DND-41 (cell line): ENCODE data around the gene KAT6B.

Experiments
- ATAC-seq: fragments of 200-7000 bp; cut with Tn5 transposase; 3 replicates; pipeline ENCODE4 v1.9.1; 2021; ENCODE audit warnings: low read depth; ENCODE audit not compliant: insufficient read depth
- DNase-seq: peaks from one replicate; pipeline ENCODE4 v3.0.0-alpha.2; 2020
- H2AFZ ChIP-seq: 2 replicates; pipeline ENCODE4 v1.6.0; 2012; ENCODE audit warnings: low read depth, low read length
- H3K27ac ChIP-seq: 2 replicates; pipeline ENCODE4 v1.5.1; 2012; ENCODE audit warnings: low read length, inconsistent platforms
- H3K27me3 ChIP-seq: fragments of 200-600 bp; sonication (generic); 2 replicates; pipeline ENCODE4 v1.6.0; 2012; ENCODE audit warnings: low read length, mild to moderate bottlenecking, inconsistent platforms; ENCODE audit not compliant: insufficient read depth, poor library complexity
- H3K36me3 ChIP-seq: 2 replicates; pipeline ENCODE4 v1.5.1; 2012; ENCODE audit warnings: low read length, inconsistent platforms; ENCODE audit not compliant: insufficient read depth
- H3K4me1 ChIP-seq: 2 replicates; pipeline ENCODE4 v1.5.1; 2012; ENCODE audit warnings: mild to moderate bottlenecking, low read length; ENCODE audit not compliant: insufficient read depth
- H3K4me2 ChIP-seq: 2 replicates; pipeline ENCODE4 v1.6.0; 2012; ENCODE audit warnings: mild to moderate bottlenecking, moderate library complexity, low read length, inconsistent platforms; ENCODE audit not compliant: insufficient read depth
- H3K4me3 ChIP-seq, 2 experiments: fragments of 200-600 bp in 1 of 2; shearing (Covaris generic) in 1 of 2; 2 replicates each; pipeline ENCODE4 v1.5.1; 2012 to 2016; ENCODE audit warnings: inconsistent platforms in 2 of 2, low read length in 2 of 2, mild to moderate bottlenecking in 2 of 2, low read depth in 1 of 2, moderate library complexity in 1 of 2
- H3K79me2 ChIP-seq: 2 replicates; pipeline ENCODE4 v1.6.0; 2012; ENCODE audit warnings: low read length, inconsistent platforms; ENCODE audit not compliant: insufficient read depth
- H3K9ac ChIP-seq: 2 replicates; pipeline ENCODE4 v1.6.0; 2012; ENCODE audit warnings: low read depth, mild to moderate bottlenecking, inconsistent platforms, low read length, moderate library complexity
- H3K9me3 ChIP-seq: 2 replicates; pipeline ENCODE4 v1.5.1; 2012; ENCODE audit warnings: low read length, moderate library complexity, mild to moderate bottlenecking, inconsistent platforms; ENCODE audit not compliant: insufficient read depth, severe bottlenecking
- H4K20me1 ChIP-seq: 2 replicates; pipeline ENCODE4 v1.6.0; 2012; ENCODE audit warnings: low read length; ENCODE audit not compliant: insufficient read depth
- EZH2 ChIP-seq: IDR thresholded peaks from 3 replicates; pipeline ENCODE4 v1.6.1; 2012; ENCODE audit warnings: borderline replicate concordance, low read depth, mild to moderate bottlenecking, moderate library complexity, low read length, inconsistent platforms; ENCODE audit not compliant: severe bottlenecking
- TF ChIP-seq, protein P1 (sequence below): IDR thresholded peaks from 2 replicates; pipeline ENCODE4 v1.5.1; 2012; ENCODE audit warnings: borderline replicate concordance, low read length, moderate library complexity, mild to moderate bottlenecking; ENCODE audit not compliant: poor library complexity, severe bottlenecking; ENCODE audit errors: extremely low read depth

The KAT6B gene

DNA sequence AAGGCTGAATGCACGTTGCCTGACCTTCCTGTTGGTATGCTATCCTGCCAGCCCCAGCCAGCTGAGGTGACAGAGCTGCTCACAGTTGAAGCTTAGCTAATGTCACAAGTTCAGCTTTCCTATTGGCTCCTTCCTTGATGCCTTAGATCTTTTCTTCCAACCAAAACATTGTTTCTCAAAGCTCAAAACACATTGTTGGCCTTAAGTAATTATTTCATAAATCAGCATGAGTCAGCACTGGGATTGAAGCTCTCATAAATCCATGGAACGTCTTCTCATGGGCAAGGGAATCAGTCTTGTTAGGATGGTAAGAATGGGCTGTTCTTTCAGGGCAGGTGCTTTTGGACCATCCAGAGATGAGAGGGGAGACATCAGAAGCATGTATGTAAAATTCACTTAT is 157.0 kb downstream of the KAT6B start:
- Histone ChIP-seq H2AFZ (no peak overlapping the region), H3K4me3 (no peak overlapping the region), H3K36me3 (peaks cover 19% of the 10 kb centered on the region; the same call in 1 of the 2 replicates), H4K20me1 (no peaks in the 10 kb centered on the region), H3K4me1 (no peaks in the 10 kb centered on the region), H3K4me2 (no peak overlapping the region), H3K27ac (no peak overlapping the region), H3K9ac (no peak overlapping the region), H3K27me3 (no peaks in the 10 kb centered on the region), H3K79me2 (no peaks in the 10 kb centered on the region), H3K9me3 (no peaks in the 10 kb centered on the region)
- DNase-seq = no peak
- no peak for ATAC-seq
- TF ChIP-seq, protein P1, sequence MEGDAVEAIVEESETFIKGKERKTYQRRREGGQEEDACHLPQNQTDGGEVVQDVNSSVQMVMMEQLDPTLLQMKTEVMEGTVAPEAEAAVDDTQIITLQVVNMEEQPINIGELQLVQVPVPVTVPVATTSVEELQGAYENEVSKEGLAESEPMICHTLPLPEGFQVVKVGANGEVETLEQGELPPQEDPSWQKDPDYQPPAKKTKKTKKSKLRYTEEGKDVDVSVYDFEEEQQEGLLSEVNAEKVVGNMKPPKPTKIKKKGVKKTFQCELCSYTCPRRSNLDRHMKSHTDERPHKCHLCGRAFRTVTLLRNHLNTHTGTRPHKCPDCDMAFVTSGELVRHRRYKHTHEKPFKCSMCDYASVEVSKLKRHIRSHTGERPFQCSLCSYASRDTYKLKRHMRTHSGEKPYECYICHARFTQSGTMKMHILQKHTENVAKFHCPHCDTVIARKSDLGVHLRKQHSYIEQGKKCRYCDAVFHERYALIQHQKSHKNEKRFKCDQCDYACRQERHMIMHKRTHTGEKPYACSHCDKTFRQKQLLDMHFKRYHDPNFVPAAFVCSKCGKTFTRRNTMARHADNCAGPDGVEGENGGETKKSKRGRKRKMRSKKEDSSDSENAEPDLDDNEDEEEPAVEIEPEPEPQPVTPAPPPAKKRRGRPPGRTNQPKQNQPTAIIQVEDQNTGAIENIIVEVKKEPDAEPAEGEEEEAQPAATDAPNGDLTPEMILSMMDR = no peak
- no peak for TF ChIP-seq EZH2

DNA sequence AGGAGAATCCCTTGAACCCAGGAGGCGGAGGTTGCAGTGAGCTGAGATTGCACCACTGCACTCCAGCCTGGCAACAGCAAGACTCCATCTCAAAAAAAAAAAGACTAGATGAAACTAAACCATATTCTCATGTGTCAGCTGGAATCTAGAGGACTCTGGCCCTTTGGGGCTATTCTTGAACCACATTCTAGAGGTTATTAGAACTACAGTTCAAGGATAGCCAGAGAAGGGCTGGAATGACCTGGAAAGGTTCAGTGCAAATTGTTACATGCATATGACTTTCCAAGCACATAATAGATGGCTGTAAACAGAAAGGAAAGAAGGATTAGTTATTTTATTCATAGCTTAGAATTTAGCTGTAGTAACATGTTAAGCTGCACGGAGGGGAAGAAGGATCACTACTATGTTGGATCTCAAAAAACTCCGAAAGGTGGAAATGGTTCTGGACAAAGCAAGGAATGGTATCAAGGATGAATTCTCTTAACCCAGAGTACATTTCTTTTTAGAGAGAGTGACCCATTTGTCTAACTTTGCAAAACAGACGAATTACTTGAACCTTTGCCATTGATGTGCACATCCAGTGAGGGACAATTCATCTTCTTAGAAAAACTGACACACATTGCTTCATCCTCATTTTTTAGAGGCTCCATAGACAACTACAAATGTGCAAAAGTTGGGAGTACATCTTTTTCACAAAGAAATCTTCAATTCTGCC is 161.1 kb downstream of the KAT6B start:
- TF ChIP-seq, protein P1 = no peak
- TF ChIP-seq EZH2 = no peak
- no peak overlapping the region for H3K27ac ChIP-seq
- H3K4me2 ChIP-seq = no peak overlapping the region

DNA sequence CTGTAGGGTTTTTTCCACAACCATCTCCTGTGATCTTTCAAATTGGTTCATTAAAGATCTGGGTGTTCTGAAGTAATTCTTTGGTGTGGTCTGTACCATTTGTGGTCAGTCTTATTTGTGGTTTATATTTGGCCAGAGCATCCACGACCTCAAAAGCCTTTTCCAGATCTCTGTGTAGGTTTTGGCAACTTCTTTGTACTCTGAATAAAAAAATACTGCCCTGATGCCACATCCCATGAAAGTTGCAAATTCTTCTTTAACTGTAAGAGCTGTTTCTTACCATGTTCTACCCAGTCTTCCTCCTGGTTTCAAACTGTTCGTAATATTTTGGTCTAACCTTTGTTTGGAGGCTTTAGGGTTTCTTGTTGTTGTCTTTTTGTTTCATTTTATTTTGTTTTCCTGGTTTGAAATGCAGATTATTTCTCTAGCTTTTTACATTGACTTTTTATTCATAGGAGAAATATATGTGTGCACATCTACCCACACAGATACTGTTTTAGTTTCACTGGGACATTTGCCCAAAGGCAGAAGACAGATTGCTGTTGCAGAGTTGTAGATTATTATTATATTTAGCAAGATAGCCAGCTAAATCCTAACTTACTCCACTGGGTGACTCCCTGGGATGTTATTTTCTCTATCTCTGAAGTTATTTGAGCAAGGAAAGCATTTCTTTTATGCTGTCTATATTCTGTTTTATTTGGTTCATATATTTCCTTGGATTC is 161.8 kb downstream of the KAT6B start:
- H3K9me3 ChIP-seq = no peaks in the 10 kb centered on the region

More for the DNA sequence above, 161.1 kb downstream of the KAT6B start:
- no peaks in the 10 kb centered on the region for H3K27me3 ChIP-seq
- no peak overlapping the region for H2AFZ ChIP-seq
- H4K20me1 ChIP-seq = no peaks in the 10 kb centered on the region
- H3K4me1 ChIP-seq = no peaks in the 10 kb centered on the region
- H3K36me3 ChIP-seq = peaks cover 21% of the 10 kb centered on the region; the same call in 1 of the 2 replicates
- no peak overlapping the region for H3K4me3 ChIP-seq
- H3K79me2 ChIP-seq = no peaks in the 10 kb centered on the region
- no peak overlapping the region for H3K9ac ChIP-seq
- DNase-seq (no peak), ATAC-seq (no peak)
- H3K9me3 ChIP-seq = no peaks in the 10 kb centered on the region

More for the DNA sequence above, 161.8 kb downstream of the KAT6B start:
- DNase-seq (no peak), ATAC-seq (no peak)
- no peaks in the 10 kb centered on the region for H3K27me3 ChIP-seq
- no peaks in the 10 kb centered on the region for H3K79me2 ChIP-seq
- H3K36me3 ChIP-seq = peaks cover 24% of the 10 kb centered on the region; the same call in 1 of the 2 replicates
- no peaks in the 10 kb centered on the region for H4K20me1 ChIP-seq
- no peak overlapping the region for H3K4me3 ChIP-seq
- no peak overlapping the region for H3K4me2 ChIP-seq
- no peak overlapping the region for H3K27ac ChIP-seq
- H3K9ac ChIP-seq = no peak overlapping the region
- no peaks in the 10 kb centered on the region for H3K4me1 ChIP-seq
- TF ChIP-seq, protein P1 = no peak
- no peak for TF ChIP-seq EZH2
- no peak overlapping the region for H2AFZ ChIP-seq
